Left lung (tissue), 10 donors: ENCODE results near the gene RAPGEF5. TPM values are rescaled to one million over a fixed set of nuclear protein-coding genes. Genes with fewer than 3 reads are reported as not detected.

ENCODE experiments used
- ATAC-seq: fragments of 200-7000 bp; cut with Tn5 transposase; one replicate; pipeline ENCODE4 v1.9.1; 2020; ENCODE audit warnings: moderate library complexity
- DNase-seq, 4 donors: peaks; one replicate each; pipeline ENCODE4 v3.0.0-alpha.2; 2013 to 2020
- H3K27ac ChIP-seq, 2 donors: fragments of 200-600 bp; sonication (generic) in 1 of 2; one replicate each; pipeline versions ENCODE4 v1.5.0 to v1.8.0; 2020 to 2021
- H3K27me3 ChIP-seq, 2 donors: fragments of 200-600 bp; sonication (generic) in 1 of 2; one replicate each; pipeline versions ENCODE4 v1.5.0 to v1.8.0; 2020 to 2021
- H3K36me3 ChIP-seq, 2 donors: fragments of 200-600 bp; sonication (generic) in 1 of 2; one replicate each; pipeline versions ENCODE4 v1.5.0 to v1.8.0; 2020 to 2021
- H3K4me1 ChIP-seq, 2 donors: fragments of 200-600 bp; one replicate each; pipeline ENCODE4 v1.8.0; 2021
- H3K4me3 ChIP-seq, 2 donors: fragments of 200-600 bp; sonication (generic) in 1 of 2; one replicate each; pipeline versions ENCODE4 v1.5.0 to v1.8.0; 2020 to 2021; ENCODE audit warnings: mild to moderate bottlenecking in 1 of 2
- H3K9me3 ChIP-seq, 2 donors: fragments of 200-600 bp; sonication (generic) in 1 of 2; one replicate each; pipeline versions ENCODE4 v1.5.0 to v1.8.0; 2020 to 2021
- CTCF ChIP-seq, 2 donors: fragments of 200-600 bp; sonication (generic) in 1 of 2; IDR thresholded peaks; one replicate each; pipeline versions ENCODE4 v1.5.0 to v1.8.0; 2021; ENCODE audit warnings: antibody characterized with exemption in 2 of 2
- intact Hi-C, 2 donors: fragments of 100-400 bp; cut with DNase I; formaldehyde crosslinking; loops; one replicate each; pipeline versions ENCODE4 v1.11.2 to v1.14.2; 2022
- polyA plus RNA-seq, 6 donors: library from polyadenylated mRNA; unstranded; fragments of 120-200 nt; gene quantifications; one replicate each; pipeline ENCODE4 v1.2.1, GENCODE V29; 2013; ENCODE audit not compliant: insufficient read length in 6 of 6
- total RNA-seq, 2 donors: library from RNA; stranded (reverse); fragmentation: NEBNext Ultra II Directional; extraction: Animal tissue kit (Norgen Biotek cat#: 25700); gene quantifications; one replicate each; pipeline ENCODE4 v1.2.1, GENCODE V29; 2021
- donor health status: DM: no; HTN: yes; CAD: no.
- donor health status: DM: no; HTN: no; CAD: no.

The RAPGEF5 gene
- total and polyA plus RNA-seq, 8 donors = 44.2 to 98.7 (median 81.7) TPM

GRCh38 chr7:22196429-22196828, 160.5 kb downstream of the RAPGEF5 start:
- peaks cover 0 to 14% of the 10 kb centered on the region in 2 donors for H3K36me3 ChIP-seq
- H3K27ac ChIP-seq = no peak overlapping the region
- TF ChIP-seq CTCF (IDR thresholded peaks at IDR 0.05) = no peak
- no peaks in the 10 kb centered on the region for H3K27me3 ChIP-seq
- intact Hi-C loops = no loop called here
- ATAC-seq (no peak), DNase-seq (no peak)
- H3K4me1 ChIP-seq = peaks cover 4% of the 10 kb centered on the region in 2 donors
- H3K4me3 ChIP-seq = no peak overlapping the region
- H3K9me3 ChIP-seq = no peaks in the 10 kb centered on the region

GRCh38 chr7:22195397-22196172, 161.4 kb downstream of the RAPGEF5 start:
- Histone ChIP-seq H3K27ac (no peak overlapping the region), H3K4me1 (peaks cover 0 to 4% of the 10 kb centered on the region in 2 donors), H3K9me3 (no peaks in the 10 kb centered on the region), H3K36me3 (peaks cover 0 to 18% of the 10 kb centered on the region in 2 donors), H3K27me3 (no peaks in the 10 kb centered on the region), H3K4me3 (no peak overlapping the region)
- DNase-seq = no peak
- no peak for TF ChIP-seq CTCF (IDR thresholded peaks at IDR 0.05)
- intact Hi-C loops = no loop called here
- no peak for ATAC-seq

- Histone ChIP-seq H3K36me3 (peaks cover 0 to 23% of the 10 kb centered on the region in 2 donors), H3K27me3 (no peaks in the 10 kb centered on the region), H3K4me1 (peaks cover 0 to 4% of the 10 kb centered on the region in 2 donors), H3K9me3 (no peaks in the 10 kb centered on the region), H3K27ac (no peak overlapping the region), H3K4me3 (no peak overlapping the region)
- no peak for ATAC-seq
- intact Hi-C loops = no loop called here
- peak in 1 of 4 donors; percentile 60 for DNase-seq
- TF ChIP-seq CTCF (IDR thresholded peaks at IDR 0.05) = no peak
These were observed 162.2 kb downstream of the RAPGEF5 start for GRCh38 chr7:22194658-22195273.

- DNase-seq = peak in 1 of 4 donors; percentile 42
- H3K4me3 ChIP-seq = peak overlapping the region in 1 of 2 donors; percentile 19
- intact Hi-C loops = no loop called here
- peak; percentile 71 for ATAC-seq
- no peak overlapping the region for H3K27ac ChIP-seq
- H3K27me3 ChIP-seq = no peaks in the 10 kb centered on the region
- H3K4me1 ChIP-seq = peaks cover 0 to 4% of the 10 kb centered on the region in 2 donors
- no peak for TF ChIP-seq CTCF (IDR thresholded peaks at IDR 0.05)
- H3K36me3 ChIP-seq = peaks cover 0 to 25% of the 10 kb centered on the region in 2 donors
- no peaks in the 10 kb centered on the region for H3K9me3 ChIP-seq
These were observed 163.4 kb downstream of the RAPGEF5 start for GRCh38 chr7:22193450-22193983.

DNA sequence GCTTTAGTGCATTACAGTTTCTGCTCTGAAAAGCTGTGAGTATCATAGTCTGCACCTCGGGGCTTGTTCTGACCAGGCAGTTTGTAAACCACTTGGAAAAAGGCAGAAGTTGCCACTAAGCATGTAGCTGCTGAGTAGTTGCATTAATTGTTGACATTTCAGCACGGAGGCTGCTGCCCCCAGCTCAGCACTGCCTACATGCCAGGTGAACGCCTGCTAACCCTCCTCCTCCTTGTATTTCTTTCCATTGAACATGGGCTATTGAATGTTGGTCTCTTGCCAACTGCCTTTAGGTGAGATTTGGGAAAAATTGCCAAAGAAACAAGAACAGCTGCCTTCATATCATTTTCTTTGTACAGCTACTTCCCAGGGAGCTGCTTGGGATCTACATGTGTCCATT, 164.2 kb downstream of the RAPGEF5 start:
- ATAC-seq (no peak), DNase-seq (no peak)
- peaks cover 0 to 4% of the 10 kb centered on the region in 2 donors for H3K4me1 ChIP-seq
- H3K36me3 ChIP-seq = peaks cover 0 to 32% of the 10 kb centered on the region in 2 donors
- no peak for TF ChIP-seq CTCF (IDR thresholded peaks at IDR 0.05)
- no peaks in the 10 kb centered on the region for H3K27me3 ChIP-seq
- H3K9me3 ChIP-seq = no peaks in the 10 kb centered on the region
- no peak overlapping the region for H3K27ac ChIP-seq
- peak overlapping the region in 1 of 2 donors; percentile 19 for H3K4me3 ChIP-seq
- intact Hi-C loops = no loop called here
